K562 (cell line): ENCODE measurements around the gene TBX6. TPM values are rescaled to one million over a fixed set of nuclear protein-coding genes. Genes with fewer than 3 reads are reported as not detected.

Experiments used
- ATAC-seq: fragments of 200-7000 bp; cut with Tn5 transposase; 3 replicates; pipeline ENCODE4 v1.9.1; 2020; ENCODE audit warnings: moderate library complexity
- BruUV-seq: library from RNA; stranded (reverse); fragments of 400-500 nt; replicated peaks from 2 replicates; lab custom pipeline; 2021; lab: Mats Ljungman, UMichigan
- CTCF ChIA-PET: fragments of 300-600 bp; formaldehyde crosslinking; extraction: SDS; loops from one replicate; lab custom pipeline; 2021; ENCODE audit warnings: low intra/inter-chr PET ratio; lab: Yijun Ruan, JAX
- POLR2A ChIA-PET: fragments of 300-600, 350-650 bp; sonication (Branson Sonifier 250); formaldehyde crosslinking; extraction: SDS; loops from one replicate; lab custom pipeline; 2021; ENCODE audit warnings: antibody characterized with exemption, inconsistent platforms; lab: Yijun Ruan, JAX
- DNase-seq, 4 experiments: peaks; one replicate each; pipeline versions ENCODE4 v3.0.0 to v3.0.0-alpha.2; 2011 to 2018; ENCODE audit warnings: low spot score in 3 of 4, mixed read lengths in 3 of 4; ENCODE audit errors: extremely low read depth in 1 of 4
- FAIRE-seq: peaks from 2 replicates; lab custom pipeline; 2011; peaks lifted over from hg19 to GRCh38; lab: Jason Lieb, UNC
- H2AFZ ChIP-seq: 2 replicates; pipeline ENCODE4 v1.6.0; 2011; ENCODE audit warnings: low read depth, low read length, control low read depth, inconsistent platforms
- H3K27ac ChIP-seq: fragments of 200-600 bp; 3 replicates; pipeline ENCODE4 v1.8.0; 2011; ENCODE audit warnings: low read depth, mild to moderate bottlenecking, control low read depth, inconsistent platforms, low read length, moderate library complexity, mixed read lengths; ENCODE audit errors: extremely low read depth
- H3K27me3 ChIP-seq, 2 experiments: fragments of 300-600 bp in 1 of 2; 2 replicates in 1 of 2; 3 replicates in 1 of 2; pipeline versions ENCODE4 v1.6.0 to v1.8.0; 2011; ENCODE audit warnings: inconsistent platforms in 2 of 2, low read length in 2 of 2, mild to moderate bottlenecking in 1 of 2, mixed read lengths in 1 of 2, moderate library complexity in 1 of 2; ENCODE audit not compliant: control insufficient read depth in 2 of 2, insufficient read depth in 2 of 2
- H3K36me3 ChIP-seq: fragments of 300-600 bp; 3 replicates; pipeline ENCODE4 v1.8.0; 2011; ENCODE audit warnings: mild to moderate bottlenecking, low read length, inconsistent platforms; ENCODE audit not compliant: control insufficient read depth, insufficient read depth
- H3K4me1 ChIP-seq, 2 experiments: fragments of 200-600 bp in 1 of 2; replicated peaks in 1 of 2; 2 replicates in 1 of 2; 3 replicates in 1 of 2; pipeline versions ENCODE4 v1.5.1 to v1.8.0; 2011; ENCODE audit warnings: inconsistent platforms in 2 of 2, low read length in 2 of 2, mild to moderate bottlenecking in 1 of 2, mixed read lengths in 1 of 2, moderate library complexity in 1 of 2; ENCODE audit not compliant: control insufficient read depth in 2 of 2, insufficient read depth in 2 of 2
- H3K4me2 ChIP-seq: 2 replicates; pipeline ENCODE4 v1.6.1; 2011; ENCODE audit warnings: low read length, control low read depth, inconsistent platforms, mixed read lengths; ENCODE audit not compliant: insufficient read depth
- H3K4me3 ChIP-seq: fragments of 200-600 bp; sonication (generic), shearing (Covaris generic); 2 replicates; pipeline ENCODE4 v1.5.1; 2016; ENCODE audit warnings: control low read depth, inconsistent platforms
- H3K79me2 ChIP-seq: fragments of 200-600 bp; 3 replicates; pipeline ENCODE4 v1.8.0; 2011; ENCODE audit warnings: low read length, inconsistent platforms; ENCODE audit not compliant: control insufficient read depth, insufficient read depth
- H3K9ac ChIP-seq, 2 experiments: 2 replicates each; pipeline versions ENCODE4 v1.6.0 to v1.6.1; 2011; ENCODE audit warnings: low read depth in 2 of 2, low read length in 2 of 2, control low read depth in 1 of 2, inconsistent platforms in 1 of 2, mild to moderate bottlenecking in 1 of 2, mixed read lengths in 1 of 2; ENCODE audit not compliant: insufficient read depth in 1 of 2
- H3K9me1 ChIP-seq: one replicate; pipeline ENCODE4 v1.6.0; 2011; ENCODE audit warnings: inconsistent platforms, mild to moderate bottlenecking, low read length, moderate library complexity; ENCODE audit not compliant: control insufficient read depth, insufficient read depth
- H3K9me3 ChIP-seq: replicated peaks from 2 replicates; pipeline ENCODE4 v1.5.1; 2011; ENCODE audit warnings: low read depth, low read length, inconsistent platforms; ENCODE audit not compliant: control insufficient read depth, insufficient read depth
- H4K20me1 ChIP-seq: replicated peaks from 2 replicates; pipeline ENCODE4 v1.6.1; 2011; ENCODE audit warnings: low read length, inconsistent platforms, mixed read lengths; ENCODE audit not compliant: control insufficient read depth, insufficient read depth
- CBX5 ChIP-seq: IDR thresholded peaks from 2 replicates; pipeline ENCODE4 v1.6.1; 2014; ENCODE audit warnings: low read depth, borderline replicate concordance
- E2F6 ChIP-seq, 2 experiments: IDR thresholded peaks; 2 replicates each; pipeline ENCODE4 v1.6.1; 2011; ENCODE audit warnings: borderline replicate concordance in 1 of 2, control low read depth in 1 of 2, low read depth in 1 of 2, low read length in 1 of 2, mild to moderate bottlenecking in 1 of 2, mixed read lengths in 1 of 2, moderate library complexity in 1 of 2; ENCODE audit not compliant: insufficient read depth in 1 of 2, insufficient read length in 1 of 2, poor library complexity in 1 of 2, severe bottlenecking in 1 of 2; ENCODE audit errors: extremely low read depth in 1 of 2
- HNRNPUL1 ChIP-seq: fragments of 200-400 bp; formaldehyde crosslinking; IDR thresholded peaks from 2 replicates; pipeline ENCODE4 v1.6.1; 2017; ENCODE audit warnings: low read length
- JUN ChIP-seq, 2 experiments: sonication (generic) in 1 of 2; formaldehyde crosslinking in 1 of 2; IDR thresholded peaks; 2 replicates each; pipeline versions ENCODE4 v1.6.1 to v1.8.0; 2012 to 2022; ENCODE audit warnings: borderline replicate concordance in 2 of 2, mild to moderate bottlenecking in 2 of 2, improper control_type of control experiment in 1 of 2, low read depth in 1 of 2, low read length in 1 of 2, missing genetic modification reagents in 1 of 2
- SIN3B ChIP-seq: fragments of 450-650 bp; IDR thresholded peaks from 2 replicates; pipeline ENCODE4 v1.6.1; 2017; ENCODE audit warnings: low read depth, mild to moderate bottlenecking, moderate library complexity
- SPI1 ChIP-seq: IDR thresholded peaks from 2 replicates; pipeline ENCODE4 v1.6.1; 2011; ENCODE audit warnings: low read depth, low read length, control low read depth, borderline replicate concordance
- TFE3 ChIP-seq: fragments of 450-650 bp; formaldehyde crosslinking; IDR thresholded peaks from 2 replicates; pipeline ENCODE4 v1.4.0; 2020; ENCODE audit warnings: mild to moderate bottlenecking, mixed read lengths
- TRIM28 ChIP-seq: fragments of 450-650 bp; IDR thresholded peaks from 2 replicates; pipeline ENCODE4 v1.6.1; 2017
- XRCC3 ChIP-seq: fragments of 450-650 bp; IDR thresholded peaks from 2 replicates; pipeline ENCODE4 v1.6.1; 2017; ENCODE audit warnings: mild to moderate bottlenecking, moderate library complexity
- ZNF280A ChIP-seq: fragments of 450-650 bp; IDR thresholded peaks from 2 replicates; pipeline ENCODE4 v1.6.1; 2018; ENCODE audit warnings: mild to moderate bottlenecking, low read depth; ENCODE audit not compliant: partially characterized antibody
- ZNF280B ChIP-seq: fragments of 250-450 bp; sonication (Bioruptor Pico); IDR thresholded peaks from 2 replicates; pipeline ENCODE4 v1.5.1; 2021; ENCODE audit warnings: mild to moderate bottlenecking
- ZNF395 ChIP-seq: fragments of 200-800 bp; sonication (Bioruptor generic); IDR thresholded peaks from 2 replicates; pipeline ENCODE4 v1.6.1; 2017; ENCODE audit warnings: missing genetic modification characterization, missing compliant biosample characterization
- whole genome bisulfite sequencing: fragments of 100-300 bp; shearing (Covaris generic); methylation state at CpG from one replicate; pipeline ENCODE4 v1.1.6; 2016; ENCODE audit warnings: low coverage, mixed read lengths; ENCODE audit not compliant: insufficient coverage; ENCODE audit errors: missing lambda C conversion rate; 5-methylcytosine and 5-hydroxymethylcytosine counted together
- in situ Hi-C: fragments of 300-500 bp; cut with MboI; formaldehyde crosslinking; loops from 4 replicates; pipeline ENCODE4 v1.15.0; 2018; ENCODE audit warnings: inconsistent platforms, mixed read lengths
- intact Hi-C: fragments of 100-400 bp; cut with micrococcal nuclease; formaldehyde crosslinking; loops from 2 replicates; pipeline ENCODE4 v1.14.2; 2022
- polyA plus RNA-seq, 8 experiments: library from polyadenylated mRNA; depleted of rRNA in 4 of 8; stranded (reverse) in 5 of 8; unstranded in 3 of 8; fragments of >200 nt; fragmentation: Nextera tagmentation in 2 of 8; fragmentation: Illumina TruSeq in 1 of 8; extraction: Ambion mirVana in 2 of 8; extraction: Trizol in 1 of 8; gene quantifications; 2 replicates each; pipeline versions ENCODE4 v1.2.1 to v1.2.3, GENCODE V29; 2011 to 2014; ENCODE audit warnings: inconsistent platforms in 1 of 8, missing spikeins in 1 of 8
- total RNA-seq, 7 experiments: library from RNA; depleted of rRNA in 6 of 7; stranded (reverse); fragments of >200 nt in 6 of 7; fragmentation: Illumina TruSeq in 2 of 7; extraction: Trizol in 2 of 7; gene quantifications; 2 replicates each; pipeline versions ENCODE4 v1.2.1 to v1.2.3, GENCODE V29; 2011 to 2021; ENCODE audit warnings: low replicate concordance in 1 of 7

Gene TBX6
- total and polyA plus RNA-seq, 9 of the 15 experiments (the other 6 are each of a cell fraction or from before 2014, with no cell fraction given), result 0.07 to 0.58 (median 0.11) TPM; not detected in 2

GRCh38 chr16:30096862-30097563 lies 5.3 kb upstream of the TBX6 start:
- H3K36me3 ChIP-seq, result no peaks in the 10 kb centered on the region; the same call in 2 of the 3 replicates
- peaks cover 24 to 44% of the 10 kb centered on the region in 2 experiments for H3K4me1 ChIP-seq
- H3K27me3 ChIP-seq, result no peaks in the 10 kb centered on the region
- FAIRE-seq, result no peak
- no peaks in the 10 kb centered on the region for H3K9me1 ChIP-seq
- no peak for ATAC-seq
- peak overlapping the region; percentile 78 for H3K4me2 ChIP-seq
- H3K79me2 ChIP-seq, result peaks cover 2% of the 10 kb centered on the region; the same call in 1 of the 3 replicates
- no peak for DNase-seq
- peak overlapping the region; percentile 88 for H3K27ac ChIP-seq
- intact Hi-C loops, result loop anchor here (10.0 kb wide), 1 partner anchor 558 kb away; the partner anchor contains the start of genes FBRS and PRR14
- POLR2A ChIA-PET, result interaction anchor here (1.0 to 1.7 kb wide), 3 partner anchors 14 to 23 kb away, joined by 3 to 5 read pairs (median 3); no protein-coding TSS in a partner anchor
- peak overlapping the region; percentile 96 for H2AFZ ChIP-seq
- H4K20me1 ChIP-seq, result no peaks in the 10 kb centered on the region
- WGBS, result 92% methylated on average over 18 of the region's 18 CpGs
- in situ Hi-C loops, result no loop called here
- H3K9me3 ChIP-seq, result peaks cover 21% of the 10 kb centered on the region
- peak overlapping the region; percentile 71 to 91; a peak in 2 of 4 replicates for H3K9ac ChIP-seq
- CTCF ChIA-PET, result no interaction called here
- H3K4me3 ChIP-seq, result no peak overlapping the region
- no TSS peak for BruUV-seq
- TF ChIP-seq HNRNPUL1 (no peak), SIN3B (no peak), XRCC3 (0 out of 2 replicates have a peak, but pooled peaks have one; percentile 94), TFE3 (CRISPR knock-in tag) (no peak), JUN (IDR thresholded peaks at IDR 0.05; ENCODE audit: borderline replicate concordance, low read depth, low read length) (no peak), JUN (CRISPR knock-in tag; IDR thresholded peaks at IDR 0.05; ENCODE audit: borderline replicate concordance) (no peak), TRIM28 (peak; percentile 98), CBX5 (peak; percentile 99), E2F6 (IDR thresholded peaks at IDR 0.05; ENCODE audit: borderline replicate concordance in 1 of 2, extremely low read depth in 1 of 2, insufficient read depth in 1 of 2, insufficient read length in 1 of 2, low read depth in 1 of 2, low read length in 1 of 2, poor library complexity in 1 of 2, severe bottlenecking in 1 of 2) (peak in 1 of 2 experiments; percentile 34), ZNF280A (peak; percentile 99), SPI1 (peak; percentile 89), ZNF395 (peak; percentile 4; the same call in 1 of the 2 replicates), ZNF280B (CRISPR knock-in tag) (peak; percentile 26; the same call in 1 of the 2 replicates)
